B cell (primary cell): ENCODE measurements around the gene MYO6. TPM values are rescaled to one million over a fixed set of nuclear protein-coding genes. Genes with fewer than 3 reads are reported as not detected.

Experiments used
- ATAC-seq: fragments of 200-7000 bp; cut with Tn5 transposase; one replicate; pipeline ENCODE4 v1.10.0; 2021; ENCODE audit warnings: low read depth, mild to moderate bottlenecking, moderate number of reproducible peaks, moderate library complexity
- CTCF ChIA-PET: fragments of 350-600 bp; sonication (Branson Sonifier 250); formaldehyde crosslinking; loops from one replicate; lab custom pipeline; 2021; ENCODE audit warnings: antibody characterized with exemption, inconsistent platforms; lab: Charles Lee
- POLR2A ChIA-PET: fragments of 350-600 bp; sonication (Branson Sonifier 250); formaldehyde crosslinking; loops from one replicate; lab custom pipeline; 2021; ENCODE audit warnings: antibody characterized with exemption; lab: Charles Lee
- DNase-seq: peaks from one replicate; pipeline ENCODE4 v3.0.0; 2013
- H2AFZ ChIP-seq: 2 replicates; pipeline ENCODE4 v1.6.1; 2012; ENCODE audit warnings: mild to moderate bottlenecking, low read depth, low read length; ENCODE audit not compliant: insufficient read depth, poor library complexity, severe bottlenecking
- H3K27ac ChIP-seq, 2 donors: 1 replicate in 1 of 2; 2 replicates in 1 of 2; pipeline ENCODE4 v1.5.1; 2012 to 2013; ENCODE audit warnings: low read length in 2 of 2, mild to moderate bottlenecking in 2 of 2, moderate library complexity in 1 of 2
- H3K27me3 ChIP-seq, 4 experiments: fragments of 200-600 bp in 1 of 4; sonication (generic) in 1 of 4; replicated peaks in 1 of 4; 1 replicate in 2 of 4; 2 replicates in 2 of 4; pipeline versions ENCODE4 v1.6.1 to v1.7.0; 2013 to 2016; ENCODE audit warnings: low read length in 3 of 4, mild to moderate bottlenecking in 2 of 4, mixed read lengths in 1 of 4, moderate library complexity in 1 of 4; ENCODE audit not compliant: insufficient read depth in 4 of 4, control insufficient read depth in 3 of 4; ENCODE audit errors: control extremely low read depth in 1 of 4
- H3K36me3 ChIP-seq, 2 experiments: replicated peaks in 1 of 2; 1 replicate in 1 of 2; 2 replicates in 1 of 2; pipeline versions ENCODE4 v1.6.1 to v1.7.1; 2013; ENCODE audit warnings: low read length in 1 of 2; ENCODE audit not compliant: insufficient read depth in 2 of 2, control insufficient read depth in 1 of 2; ENCODE audit errors: control extremely low read depth in 1 of 2, extremely low read depth in 1 of 2
- H3K4me1 ChIP-seq, 2 donors: fragments of 200-600 bp in 1 of 2; sonication (generic) in 1 of 2; 1 replicate in 1 of 2; 2 replicates in 1 of 2; pipeline versions ENCODE4 v1.5.1 to v1.6.1; 2013 to 2017; ENCODE audit warnings: low read length in 2 of 2; ENCODE audit not compliant: control insufficient read depth in 2 of 2, insufficient read depth in 2 of 2
- H3K4me2 ChIP-seq: replicated peaks from 2 replicates; pipeline ENCODE3; 2012; ENCODE audit warnings: mild to moderate bottlenecking, low read depth, low read length; ENCODE audit not compliant: poor library complexity, severe bottlenecking
- H3K4me3 ChIP-seq, 5 experiments: fragments of 200-600 bp in 1 of 5; sonication (generic) in 1 of 5; 1 replicate in 3 of 5; 2 replicates in 2 of 5; pipeline versions ENCODE4 v1.5.1 to v1.7.0; 2011 to 2016; ENCODE audit warnings: low read length in 4 of 5, mild to moderate bottlenecking in 4 of 5, low read depth in 2 of 5, control low read depth in 1 of 5, moderate library complexity in 1 of 5; ENCODE audit not compliant: insufficient read depth in 1 of 5; ENCODE audit errors: control extremely low read depth in 1 of 5, extremely low read depth in 1 of 5
- H3K79me2 ChIP-seq: fragments of 200-600 bp; sonication (generic); one replicate; pipeline ENCODE4 v1.6.0; 2016; ENCODE audit warnings: low read length; ENCODE audit not compliant: control insufficient read depth, insufficient read depth
- H3K9ac ChIP-seq: fragments of 200-600 bp; sonication (generic); 2 replicates; pipeline ENCODE4 v1.6.1; 2017; ENCODE audit warnings: mild to moderate bottlenecking, low read length, moderate library complexity
- H3K9me3 ChIP-seq, 3 donors: one replicate each; pipeline versions ENCODE4 v1.6.1 to v1.7.1; 2013; ENCODE audit warnings: low read length in 2 of 3; ENCODE audit not compliant: control insufficient read depth in 2 of 3, insufficient read depth in 1 of 3; ENCODE audit errors: control extremely low read depth in 1 of 3
- H4K20me1 ChIP-seq: 2 replicates; pipeline ENCODE4 v1.6.0; 2012; ENCODE audit warnings: mild to moderate bottlenecking, low read length; ENCODE audit not compliant: insufficient read depth, control insufficient read depth, poor library complexity, severe bottlenecking
- H3K27ac Mint-ChIP-seq: one replicate; pipeline ENCODE4 v1.8.0; 2021; ENCODE audit warnings: mixed read lengths
- H3K27me3 Mint-ChIP-seq: one replicate; pipeline ENCODE4 v1.8.0; 2021; ENCODE audit warnings: mixed read lengths
- H3K4me1 Mint-ChIP-seq: one replicate; pipeline ENCODE4 v1.8.0; 2021; ENCODE audit warnings: mixed read lengths
- H3K4me3 Mint-ChIP-seq: one replicate; pipeline ENCODE4 v1.8.0; 2021; ENCODE audit warnings: mixed read lengths
- H3K9me3 Mint-ChIP-seq: one replicate; pipeline ENCODE4 v1.8.0; 2022; ENCODE audit warnings: mixed read lengths; ENCODE audit not compliant: insufficient read depth
- CTCF ChIP-seq: fragments of 200-600 bp; IDR thresholded peaks from one replicate; pipeline ENCODE4 v1.8.0; 2022; ENCODE audit warnings: antibody characterized with exemption, mild to moderate bottlenecking
- EZH2 ChIP-seq: IDR thresholded peaks from 2 replicates; pipeline ENCODE4 v1.6.1; 2012; ENCODE audit warnings: borderline replicate concordance, low read depth, mild to moderate bottlenecking, moderate library complexity, low read length; ENCODE audit not compliant: insufficient read depth, poor library complexity, severe bottlenecking
- WGBS: methylation state at CpG from one replicate; pipeline ENCODE4 v1.1.5; 2013; ENCODE audit warnings: missing lambda C conversion rate; ENCODE audit not compliant: insufficient coverage; 5-methylcytosine and 5-hydroxymethylcytosine counted together
- intact Hi-C: fragments of 100-400 bp; cut with micrococcal nuclease; formaldehyde crosslinking; loops from one replicate; pipeline ENCODE4 v1.10.0; 2022
- polyA plus RNA-seq: library from polyadenylated mRNA; depleted of rRNA; stranded (reverse); fragments of >200 nt; gene quantifications from 2 replicates; pipeline ENCODE4 v1.2.3, GENCODE V29; 2012
- total RNA-seq, 2 donors: library from RNA; stranded (reverse); fragments of 120-200 nt in 1 of 2; gene quantifications; 1 replicate in 1 of 2; 2 replicates in 1 of 2; pipeline versions ENCODE4 v1.2.3 to v1.2.4, GENCODE V29; 2013 to 2022

MYO6 gene
- total and polyA plus RNA-seq, 2 donors (not counting 1 experiment from before 2014, with no cell fraction given): 0.09 to 0.59 TPM

GRCh38 chr6:75842191-75842590 is 93.2 kb downstream of the MYO6 start:
- no peaks in the 10 kb centered on the region for H3K36me3 ChIP-seq
- H3K27me3 ChIP-seq: no peaks in the 10 kb centered on the region
- no peak overlapping the region for H2AFZ ChIP-seq
- Mint-ChIP-seq H3K4me3 (no peak overlapping the region), H3K27ac (no peak overlapping the region), H3K27me3 (peaks cover 3% of the 10 kb centered on the region), H3K4me1 (no peaks in the 10 kb centered on the region), H3K9me3 (no peaks in the 10 kb centered on the region)
- H3K4me3 ChIP-seq: no peak overlapping the region
- no peak for TF ChIP-seq CTCF
- TF ChIP-seq EZH2: no peak
- POLR2A ChIA-PET: no interaction called here
- no peaks in the 10 kb centered on the region for H3K79me2 ChIP-seq
- no peaks in the 10 kb centered on the region for H4K20me1 ChIP-seq
- ATAC-seq (no peak), DNase-seq (no peak)
- no peak overlapping the region for H3K27ac ChIP-seq
- no peaks in the 10 kb centered on the region for H3K9me3 ChIP-seq
- CTCF ChIA-PET: no interaction called here
- H3K4me2 ChIP-seq: no peak overlapping the region
- no peak overlapping the region for H3K9ac ChIP-seq
- H3K4me1 ChIP-seq: no peaks in the 10 kb centered on the region
- intact Hi-C loops: no loop called here
- 100% methylated on average over 1 of the region's 4 CpGs for WGBS

- WGBS: no CpG with 5 or more reads among the region's 2 CpGs
- Histone ChIP-seq H3K4me3 (no peak overlapping the region), H3K36me3 (no peaks in the 10 kb centered on the region), H2AFZ (no peak overlapping the region), H3K9ac (no peak overlapping the region), H3K27ac (no peak overlapping the region), H3K79me2 (no peaks in the 10 kb centered on the region), H3K4me1 (no peaks in the 10 kb centered on the region), H3K4me2 (no peak overlapping the region), H3K9me3 (no peaks in the 10 kb centered on the region), H4K20me1 (no peaks in the 10 kb centered on the region), H3K27me3 (no peaks in the 10 kb centered on the region)
- ChIA-PET POLR2A (no interaction called here), CTCF (no interaction called here)
- intact Hi-C loops: no loop called here
- Mint-ChIP-seq H3K4me3 (no peak overlapping the region), H3K9me3 (no peaks in the 10 kb centered on the region), H3K27me3 (peaks cover 3% of the 10 kb centered on the region), H3K27ac (no peak overlapping the region), H3K4me1 (no peaks in the 10 kb centered on the region)
- TF ChIP-seq EZH2 (no peak), CTCF (no peak)
- no peak for ATAC-seq
- no peak for DNase-seq
Observed at GRCh38 chr6:75842732-75843131, 93.7 kb downstream of the MYO6 start.
